OCI-LY1 (cell line): Measurements from ENCODE around the gene VIT.

ENCODE experiments used
- H2AFZ ChIP-seq: fragments of 200-600 bp; sonication (generic), shearing (Covaris generic); 2 replicates; pipeline ENCODE4 v1.6.0; 2014; ENCODE audit warnings: antibody characterized with exemption, mild to moderate bottlenecking, low read length
- H3F3A ChIP-seq: fragments of 200-600 bp; sonication (generic), shearing (Covaris generic); 2 replicates; pipeline ENCODE4 v1.6.0; 2014; ENCODE audit warnings: mild to moderate bottlenecking, antibody characterized with exemption, low read length, moderate library complexity; ENCODE audit not compliant: insufficient read depth
- H3K27ac ChIP-seq: fragments of 200-600 bp; sonication (generic); 2 replicates; pipeline ENCODE4 v1.5.1; 2014; ENCODE audit warnings: low read length, mixed run types, mild to moderate bottlenecking, low read depth; ENCODE audit not compliant: poor library complexity, severe bottlenecking
- H3K27me3 ChIP-seq: fragments of 200-600 bp; sonication (generic); 2 replicates; pipeline ENCODE4 v1.6.0; 2014; ENCODE audit warnings: antibody characterized with exemption, mild to moderate bottlenecking, low read length, moderate library complexity; ENCODE audit not compliant: insufficient read depth
- H3K36me3 ChIP-seq: fragments of 200-600 bp; sonication (generic); 2 replicates; pipeline ENCODE4 v1.6.1; 2014; ENCODE audit warnings: mild to moderate bottlenecking, antibody characterized with exemption, low read length, moderate library complexity, mixed read lengths; ENCODE audit not compliant: insufficient read depth
- H3K4me1 ChIP-seq: fragments of 200-600 bp; sonication (generic); 2 replicates; pipeline ENCODE4 v1.5.1; 2014; ENCODE audit warnings: mild to moderate bottlenecking, low read length, moderate library complexity; ENCODE audit not compliant: insufficient read depth, severe bottlenecking
- H3K4me2 ChIP-seq: fragments of 200-600 bp; sonication (generic), shearing (Covaris generic); 2 replicates; pipeline ENCODE4 v1.6.1; 2014; ENCODE audit warnings: low read length
- H3K4me3 ChIP-seq: fragments of 200-600 bp; sonication (generic); 2 replicates; pipeline ENCODE4 v1.5.1; 2014; ENCODE audit warnings: low read length, low read depth, mild to moderate bottlenecking, mixed read lengths; ENCODE audit not compliant: poor library complexity, severe bottlenecking
- H3K79me2 ChIP-seq: fragments of 200-600 bp; shearing (Covaris generic); 2 replicates; pipeline ENCODE4 v1.6.1; 2016; ENCODE audit warnings: mixed run types, low read length, mixed read lengths; ENCODE audit not compliant: insufficient read depth
- H3K9ac ChIP-seq: fragments of 200-600 bp; sonication (generic), shearing (Covaris generic); 2 replicates; pipeline ENCODE4 v1.6.1; 2014; ENCODE audit warnings: mild to moderate bottlenecking, low read length, mixed read lengths
- H3K9me2 ChIP-seq: fragments of 200-600 bp; sonication (generic), shearing (Covaris generic); 2 replicates; pipeline ENCODE4 v1.6.1; 2014; ENCODE audit warnings: low read depth, mild to moderate bottlenecking, low read length, mixed read lengths
- H3K9me3 ChIP-seq: fragments of 200-600 bp; shearing (Covaris generic); 2 replicates; pipeline ENCODE4 v1.6.1; 2014; ENCODE audit warnings: low read length, mixed read lengths
- H4K20me1 ChIP-seq: fragments of 200-600 bp; sonication (generic), shearing (Covaris generic); 2 replicates; pipeline ENCODE4 v1.6.0; 2016; ENCODE audit warnings: mild to moderate bottlenecking, low read length; ENCODE audit not compliant: insufficient read depth
- CTCF ChIP-seq: fragments of 200-600 bp; sonication (generic), shearing (Covaris generic); IDR thresholded peaks from 2 replicates; pipeline ENCODE4 v1.5.1; 2017; ENCODE audit warnings: mild to moderate bottlenecking, antibody characterized with exemption, low read length, moderate library complexity, mixed read lengths
- EZH2 ChIP-seq: fragments of 200-600 bp; sonication (generic), shearing (Covaris generic); IDR thresholded peaks from 2 replicates; pipeline ENCODE4 v1.8.0; 2017; ENCODE audit warnings: borderline replicate concordance, mixed run types, mild to moderate bottlenecking, antibody characterized with exemption, low read length, moderate library complexity, mixed read lengths

VIT gene

DNA sequence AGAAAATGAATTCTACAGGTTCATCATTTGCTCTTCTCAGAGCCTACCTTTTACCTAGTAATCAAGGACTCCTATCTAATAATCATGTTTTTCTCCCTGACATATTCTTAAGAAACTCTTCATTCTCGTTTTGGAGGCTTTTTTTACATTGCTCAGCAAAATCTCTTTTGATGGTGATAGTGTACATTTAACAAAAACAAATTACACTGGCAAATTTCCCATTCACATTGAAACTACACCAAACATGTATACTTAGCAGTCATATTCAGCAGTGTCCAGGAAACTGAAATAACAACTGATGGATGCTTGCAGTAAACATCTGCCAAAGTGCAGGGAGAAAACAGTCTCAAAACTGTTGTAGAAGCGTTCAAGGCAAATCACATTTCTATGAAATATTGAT is 4.4 kb upstream of the VIT start:
- Histone ChIP-seq H3F3A (no peaks in the 10 kb centered on the region), H4K20me1 (no peaks in the 10 kb centered on the region), H3K9me3 (no peaks in the 10 kb centered on the region), H3K27me3 (no peaks in the 10 kb centered on the region), H3K4me1 (no peaks in the 10 kb centered on the region), H2AFZ (no peak overlapping the region), H3K27ac (no peak overlapping the region), H3K36me3 (no peaks in the 10 kb centered on the region), H3K9ac (no peak overlapping the region), H3K4me2 (no peak overlapping the region), H3K79me2 (no peaks in the 10 kb centered on the region), H3K4me3 (no peak overlapping the region), H3K9me2 (no peaks in the 10 kb centered on the region)
- TF ChIP-seq CTCF (no peak), EZH2 (no peak)

GRCh38 chr2:36693825-36694224 is 2.7 kb upstream of the VIT start:
- no peak overlapping the region for H3K4me3 ChIP-seq
- H3K4me2 ChIP-seq = no peak overlapping the region
- H3F3A ChIP-seq = no peaks in the 10 kb centered on the region
- no peaks in the 10 kb centered on the region for H3K27me3 ChIP-seq
- no peak overlapping the region for H3K27ac ChIP-seq
- no peak overlapping the region for H2AFZ ChIP-seq
- H3K9ac ChIP-seq = no peak overlapping the region
- H3K4me1 ChIP-seq = no peaks in the 10 kb centered on the region
- H3K79me2 ChIP-seq = no peaks in the 10 kb centered on the region
- H3K9me2 ChIP-seq = no peaks in the 10 kb centered on the region
- TF ChIP-seq EZH2 = no peak
- TF ChIP-seq CTCF = no peak
- H3K9me3 ChIP-seq = no peaks in the 10 kb centered on the region
- H3K36me3 ChIP-seq = no peaks in the 10 kb centered on the region
- no peaks in the 10 kb centered on the region for H4K20me1 ChIP-seq

- TF ChIP-seq EZH2 (no peak), CTCF (no peak)
- no peak overlapping the region for H3K4me3 ChIP-seq
- no peaks in the 10 kb centered on the region for H3K36me3 ChIP-seq
- H3K4me1 ChIP-seq = no peaks in the 10 kb centered on the region
- no peak overlapping the region for H3K4me2 ChIP-seq
- H3K9ac ChIP-seq = no peak overlapping the region
- H3K27me3 ChIP-seq = no peaks in the 10 kb centered on the region
- no peak overlapping the region for H3K27ac ChIP-seq
- H3K9me2 ChIP-seq = no peaks in the 10 kb centered on the region
- H3K9me3 ChIP-seq = no peaks in the 10 kb centered on the region
- H2AFZ ChIP-seq = no peak overlapping the region
- no peaks in the 10 kb centered on the region for H3F3A ChIP-seq
- H3K79me2 ChIP-seq = no peaks in the 10 kb centered on the region
- no peaks in the 10 kb centered on the region for H4K20me1 ChIP-seq
Measured at GRCh38 chr2:36695746-36696415, 626 bp upstream of the VIT start.
